Measurements from ENCODE around the gene CASP2.

DNA sequence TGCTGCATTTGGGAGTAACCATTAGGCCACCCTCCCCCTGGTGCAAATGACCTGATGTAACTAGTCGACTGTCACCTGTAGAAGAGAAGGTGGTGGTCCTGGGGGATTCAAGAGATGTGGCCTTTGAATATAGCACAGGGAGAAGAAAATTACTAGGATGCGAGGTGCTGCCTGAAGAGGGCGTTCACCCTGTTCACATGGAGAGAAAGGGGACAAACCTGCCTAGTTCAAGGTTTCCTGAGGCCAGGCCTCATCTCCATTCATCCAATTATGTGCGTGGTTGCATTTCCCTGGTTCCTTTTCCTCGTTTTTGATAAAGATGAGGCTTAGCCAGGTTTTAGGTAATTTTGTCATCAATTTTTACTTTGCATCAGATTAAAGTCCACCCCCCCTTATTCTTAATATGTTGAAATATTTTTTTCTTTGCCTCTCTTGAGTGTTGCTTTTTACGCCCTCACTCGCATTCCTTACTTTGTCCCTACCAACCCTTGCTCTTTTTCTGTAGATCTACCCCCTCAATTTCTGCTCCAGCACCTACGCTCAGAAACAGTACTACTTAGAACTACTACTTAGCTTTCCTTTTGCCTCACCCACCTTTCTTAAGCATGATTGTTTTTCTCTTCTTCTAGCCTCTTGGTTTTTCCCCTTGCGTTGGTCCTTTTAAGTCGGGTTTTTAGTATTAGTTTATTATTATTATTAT is 41.5 kb downstream of the CASP2 start:
- no peak for TF ChIP-seq CTCF (IDR thresholded peaks at IDR 0.05)
- no peak for TF ChIP-seq POLR2AphosphoS5 (IDR thresholded peaks at IDR 0.05)
- TF ChIP-seq POLR2A (IDR thresholded peaks at IDR 0.05) = no peak

All from breast epithelium (tissue), 3 donors.